T follicular helper cell (primary cell): Measurements from ENCODE around the gene SARM1.
A peak's percentile ranks its signal among the peaks of the same experiment; 100 is the strongest.

ENCODE experiments used
- DNase-seq: peaks from one replicate; pipeline ENCODE4 v3.0.0-alpha.2; 2020; ENCODE audit warnings: low read depth

Gene SARM1

DNA sequence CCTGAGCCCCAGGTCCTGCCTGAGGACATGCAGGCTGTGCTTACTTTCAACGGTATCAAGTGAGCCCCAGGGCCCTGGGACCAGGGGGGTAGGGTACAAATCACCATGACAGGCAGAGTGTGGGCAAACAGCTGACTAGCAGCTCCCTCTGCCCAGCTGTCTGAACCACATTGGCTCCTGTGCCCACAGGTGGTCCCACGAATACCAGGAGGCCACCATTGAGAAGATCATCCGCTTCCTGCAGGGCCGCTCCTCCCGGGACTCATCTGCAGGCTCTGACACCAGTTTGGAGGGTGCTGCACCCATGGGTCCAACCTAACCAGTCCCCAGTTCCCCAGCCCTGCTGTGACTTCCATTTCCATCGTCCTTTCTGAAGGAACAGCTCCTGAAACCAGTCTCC, 24.5 kb downstream of the SARM1 start:
- no peak for DNase-seq

DNA sequence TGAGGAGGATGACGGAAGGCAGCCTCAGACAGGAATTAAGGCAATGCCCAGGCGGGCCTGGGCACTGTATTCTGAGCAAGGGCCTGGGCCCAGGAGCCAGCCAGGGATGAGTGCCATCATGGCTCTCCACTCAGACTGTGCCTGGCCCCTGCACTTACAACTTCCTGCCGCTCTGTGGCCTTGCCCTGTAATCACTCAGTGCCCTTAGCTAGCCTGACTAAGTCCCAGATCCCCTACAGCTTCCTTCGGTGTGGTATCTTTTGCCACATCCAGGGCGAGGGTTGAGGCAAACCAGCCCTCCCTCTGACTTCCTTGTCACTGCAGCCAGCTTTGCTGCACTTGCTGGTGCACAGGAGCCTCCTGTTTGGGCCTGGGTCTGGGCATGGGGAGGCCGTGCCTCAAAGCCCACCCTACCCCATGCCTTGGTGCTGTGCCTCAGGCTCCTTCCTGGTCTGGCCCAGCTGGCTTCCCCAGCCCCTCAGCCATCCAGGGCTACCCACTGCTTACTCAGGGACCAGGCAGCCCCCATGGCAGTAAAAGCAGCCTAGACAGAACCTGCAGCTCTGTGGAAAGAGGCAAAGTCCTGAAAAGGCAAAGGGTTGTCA, 25.2 kb downstream of the SARM1 start:
- DNase-seq: no peak

DNA sequence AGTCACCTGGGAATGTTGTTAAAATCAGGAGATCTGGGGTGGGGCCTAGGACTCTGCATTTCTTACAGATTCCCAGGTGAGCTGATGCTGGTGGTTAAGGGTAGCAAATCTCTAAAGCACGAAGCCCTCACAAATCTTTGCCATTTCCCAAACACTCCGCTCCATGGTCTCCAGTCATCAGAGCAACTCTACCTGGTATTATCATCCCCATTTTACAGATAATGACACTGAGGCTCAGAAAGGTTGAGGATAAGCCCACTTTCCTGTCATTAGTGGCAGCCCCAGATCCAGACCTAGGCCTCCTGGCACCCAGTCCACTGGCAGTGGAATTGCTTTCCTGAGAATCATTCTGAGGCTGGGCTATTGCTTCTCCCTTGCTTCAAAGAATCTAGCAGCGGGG, 25.8 kb downstream of the SARM1 start:
- DNase-seq: no peak

DNA sequence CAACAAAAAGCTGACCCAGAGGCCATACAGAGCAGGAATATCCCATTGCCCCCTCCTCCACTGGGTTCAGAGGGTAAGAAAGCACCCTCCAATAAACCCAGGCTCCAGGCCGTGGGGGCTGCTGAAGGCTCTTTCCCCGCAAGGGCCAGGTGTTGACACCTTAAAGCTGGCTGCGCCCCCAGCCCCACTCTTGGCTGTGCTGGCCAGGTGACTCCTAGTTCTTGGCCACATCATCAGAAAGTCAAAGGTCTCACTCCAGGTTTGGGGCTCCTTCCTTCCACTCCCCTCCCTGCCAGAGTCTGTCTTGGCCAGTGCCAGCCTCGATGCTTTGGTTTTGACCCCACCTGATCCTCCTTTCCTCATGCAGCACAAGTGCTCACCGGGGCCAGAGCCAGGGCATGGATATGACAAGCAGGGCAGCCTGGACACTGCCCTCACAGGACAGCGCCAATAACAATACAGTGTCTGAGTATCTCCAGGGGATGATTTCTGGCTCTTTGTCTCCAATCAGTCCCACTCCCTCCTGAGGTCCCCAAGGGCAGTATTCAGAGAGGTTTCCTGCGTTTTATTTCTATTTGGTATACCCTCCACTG, 26.3 kb downstream of the SARM1 start:
- no peak for DNase-seq

DNA sequence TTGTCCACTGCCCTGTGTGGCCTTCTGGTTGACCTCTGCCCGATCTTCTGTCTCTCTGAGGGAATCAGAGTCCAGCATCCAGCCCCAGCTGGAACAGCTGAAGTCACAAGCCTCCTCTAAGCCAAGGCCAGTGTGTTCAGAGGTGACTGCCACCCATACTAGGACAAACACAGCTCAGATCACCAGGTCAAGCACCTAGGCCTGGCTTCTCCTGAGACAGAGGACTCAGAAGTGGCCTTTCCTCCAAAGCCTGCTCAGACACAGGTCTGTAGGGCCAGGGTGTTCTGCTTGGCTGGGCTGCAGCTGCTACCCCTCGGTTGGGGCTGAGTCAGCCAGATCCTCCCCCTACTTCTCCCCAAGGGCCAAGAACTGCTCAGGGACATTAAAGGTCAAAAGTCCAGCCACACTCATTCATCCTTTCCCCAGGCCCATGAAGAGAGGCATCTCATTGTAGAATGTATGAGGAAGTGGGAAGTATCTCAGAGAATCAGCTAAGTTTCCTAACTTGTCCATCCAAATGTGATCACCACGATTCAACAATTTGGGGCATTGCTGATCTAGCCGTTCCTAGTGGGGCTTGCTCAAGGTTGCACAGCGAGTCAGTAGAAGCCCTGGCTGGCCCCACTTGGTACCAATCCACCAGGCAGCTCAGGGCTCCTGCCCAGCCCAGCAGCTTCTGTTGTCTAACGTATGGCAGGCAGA, 26.9 kb downstream of the SARM1 start:
- DNase-seq: no peak

DNA sequence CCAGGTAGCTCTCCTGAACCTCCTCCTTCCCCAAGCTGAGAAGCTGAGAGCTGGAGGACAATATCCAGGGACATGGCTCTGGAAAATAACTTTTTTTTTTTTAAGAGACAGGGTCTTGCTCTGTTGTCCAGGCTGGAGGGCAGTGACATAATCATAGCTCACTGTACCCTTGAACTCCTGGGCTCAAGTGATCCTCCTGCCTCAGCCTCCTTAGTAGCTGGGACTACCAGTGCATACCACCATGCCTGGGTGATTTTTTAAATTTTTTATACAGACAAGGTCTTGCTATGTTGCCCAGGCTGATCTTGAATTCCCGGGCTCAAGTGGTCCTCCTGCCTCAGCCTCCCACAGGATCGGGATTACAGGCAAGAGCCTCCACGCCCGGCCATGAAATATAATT, 28.3 kb downstream of the SARM1 start:
- DNase-seq: no peak

DNA sequence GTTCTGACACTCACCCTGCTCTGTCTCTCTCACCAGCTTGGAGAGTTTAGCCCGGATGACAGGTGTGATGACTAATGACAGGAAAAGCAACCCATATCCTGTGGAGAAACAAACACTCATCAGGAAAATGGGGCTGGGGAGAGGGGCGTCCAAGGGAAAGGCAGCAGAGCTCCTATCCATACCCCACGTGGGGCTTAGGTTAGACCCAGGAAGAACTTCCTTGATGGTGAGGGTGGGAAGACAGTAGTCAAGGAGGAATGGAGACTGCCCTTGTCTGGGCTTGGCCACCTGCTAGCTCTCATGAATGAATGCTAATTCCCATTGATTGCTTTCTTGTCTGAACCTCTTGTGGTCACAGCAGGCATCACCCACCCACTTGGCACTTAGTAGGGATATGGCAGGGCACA, 30.7 kb downstream of the SARM1 start:
- DNase-seq: no peak

DNA sequence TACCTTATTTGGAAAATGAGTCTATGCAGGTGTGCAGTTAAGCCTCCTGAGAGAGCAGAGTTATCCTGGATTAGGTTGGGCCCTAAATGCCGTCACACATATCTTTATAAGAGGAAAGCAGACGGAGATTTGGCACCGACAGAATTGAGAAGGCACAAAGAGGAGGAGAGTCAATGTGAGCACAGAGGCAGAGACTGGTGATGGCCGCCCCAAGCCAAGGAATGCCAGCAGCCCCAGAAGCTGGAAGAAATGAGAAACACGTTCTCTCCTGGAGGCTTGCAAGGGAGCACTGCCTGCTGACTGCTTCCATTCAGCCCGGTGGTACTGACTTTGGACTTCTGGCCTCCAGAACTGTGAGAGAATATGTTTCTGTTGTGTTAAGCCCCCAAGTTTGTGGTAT, 31.4 kb downstream of the SARM1 start:
- DNase-seq: no peak

DNA sequence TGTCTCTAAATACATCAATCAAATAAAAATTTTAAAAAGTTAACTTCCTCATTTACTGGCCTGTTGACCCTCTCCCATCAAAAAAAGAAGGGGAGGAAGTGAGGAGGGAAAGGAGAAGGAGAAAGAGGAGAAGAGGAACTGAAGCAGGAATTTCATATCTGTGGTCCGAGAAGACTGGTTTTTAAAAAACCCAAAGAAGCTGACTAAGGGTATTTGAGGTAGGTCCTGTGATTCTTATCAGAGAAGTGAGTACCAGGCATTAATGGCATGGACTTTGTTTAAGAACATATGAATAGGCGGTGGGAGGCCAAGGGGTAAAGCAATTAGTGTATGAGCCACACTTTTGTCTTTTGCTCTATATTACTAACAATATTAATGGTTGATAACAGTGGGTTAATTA, 32.5 kb downstream of the SARM1 start:
- no peak for DNase-seq

DNA sequence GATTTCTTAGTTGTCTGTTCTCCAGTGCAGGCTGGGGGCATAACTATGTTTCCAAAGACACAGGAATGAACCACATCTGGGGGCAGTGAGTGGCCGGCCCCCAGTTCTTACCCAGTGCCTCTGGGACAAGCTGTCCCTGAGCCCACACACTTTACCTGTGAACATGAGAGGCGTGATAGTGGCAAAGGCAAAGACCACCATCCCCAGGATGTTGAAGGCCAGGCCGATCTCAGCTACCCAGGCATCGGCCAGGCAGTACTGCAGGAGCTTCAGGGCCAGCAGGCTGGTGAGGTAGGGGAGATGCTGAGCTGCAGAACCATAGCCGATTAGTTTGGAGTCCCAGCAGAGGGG, 32.9 kb downstream of the SARM1 start:
- DNase-seq: no peak

DNA sequence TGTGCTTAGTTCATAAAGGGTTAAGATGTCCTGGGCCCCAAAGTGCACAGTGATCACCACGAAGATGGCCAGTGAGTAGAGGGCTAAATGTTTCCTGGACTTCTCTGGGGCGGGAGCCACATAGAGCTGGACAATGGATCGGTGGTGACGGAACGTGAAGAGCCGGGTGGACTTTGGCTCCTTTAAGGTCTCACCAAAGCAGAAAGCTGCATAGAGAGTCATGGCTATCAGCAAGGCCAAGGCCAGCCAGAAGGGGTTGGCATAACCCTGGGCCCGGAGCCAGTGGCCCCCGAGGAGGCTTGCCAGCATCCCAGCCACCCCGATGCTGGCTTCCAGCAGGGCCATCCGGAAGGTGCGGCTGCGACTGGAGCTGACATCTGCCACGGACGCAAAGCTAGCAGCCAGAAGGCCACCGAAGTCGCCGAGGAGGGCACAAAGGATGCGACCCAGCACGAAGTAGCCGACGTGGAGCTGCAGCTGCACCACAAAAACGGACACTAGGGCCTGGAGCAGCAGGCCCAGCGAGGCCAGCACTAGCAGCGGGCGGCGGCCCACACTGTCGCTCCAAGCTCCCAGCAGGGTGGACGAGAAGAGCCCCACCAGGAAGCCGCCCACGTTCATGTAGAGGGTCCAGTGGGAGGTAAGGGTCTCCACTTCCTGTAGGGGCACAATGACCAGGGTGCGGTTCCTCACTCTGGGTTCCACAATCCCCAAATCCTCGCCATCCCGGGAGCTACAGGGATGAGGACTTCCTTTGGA, 33.5 kb downstream of the SARM1 start:
- DNase-seq: no peak

DNA sequence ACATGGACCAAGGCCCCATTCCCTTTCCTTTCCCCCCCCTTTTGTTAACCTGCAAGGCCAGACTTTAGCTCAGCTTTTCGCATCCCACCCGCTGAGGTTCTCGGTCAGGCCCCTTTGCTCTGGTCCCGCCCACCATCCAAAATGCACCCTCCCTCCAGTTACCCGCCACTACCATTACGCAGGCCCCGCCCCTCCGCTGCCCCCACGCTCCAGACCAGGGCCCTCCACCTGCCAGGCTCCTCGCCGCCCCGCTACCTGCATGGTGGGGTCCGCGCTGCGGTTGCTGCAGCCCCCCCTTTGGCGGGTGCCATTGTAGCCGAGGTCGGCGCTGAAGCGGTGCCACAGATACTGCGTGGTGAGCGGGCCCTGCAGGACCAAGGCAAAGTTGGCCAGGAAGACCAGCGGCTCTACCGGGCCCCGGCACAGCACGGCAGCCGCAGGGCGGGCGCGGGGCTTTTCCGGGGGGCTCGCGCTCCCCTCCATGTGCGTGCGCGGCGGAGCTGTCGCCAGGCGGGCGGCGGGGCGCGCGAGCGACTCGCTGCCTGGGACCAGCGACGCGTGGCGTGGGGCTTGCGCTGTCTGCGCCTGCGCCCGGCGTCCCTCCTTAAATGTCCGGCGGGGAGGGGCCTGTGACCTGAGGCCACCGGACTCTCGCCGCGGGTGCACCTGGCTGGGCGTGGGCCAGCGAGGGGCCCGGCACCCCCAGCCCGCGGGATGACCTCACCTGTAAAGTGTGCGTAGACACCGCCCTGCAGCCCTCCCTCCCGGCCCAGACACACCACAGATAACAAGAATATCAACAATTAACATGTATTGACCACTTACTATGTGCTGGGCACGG, 34.4 kb downstream of the SARM1 start, which contains the start of gene SLC46A1:
Gene SLC46A1 (minus strand): TSS at position 581 of the 841 bp plus-strand sequence. CDS start 98 bp downstream, at position 483.
- no peak for DNase-seq

DNA sequence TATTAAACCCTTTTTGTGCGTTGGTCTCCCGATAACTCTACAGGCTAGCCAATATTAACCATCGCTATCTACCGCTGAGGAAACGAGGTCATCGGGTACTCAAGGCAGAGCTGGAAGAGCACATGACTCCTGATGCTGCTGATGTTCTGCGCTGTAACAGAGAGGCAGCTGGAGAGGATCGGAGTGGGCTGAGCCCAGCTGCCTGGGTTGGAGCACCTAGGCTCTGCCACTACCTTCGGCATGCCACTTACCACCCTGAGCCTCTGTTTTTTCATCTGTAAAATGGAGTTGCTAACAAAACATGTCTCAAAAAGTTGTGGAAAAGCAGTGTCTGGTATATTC, 35.0 kb downstream of the SARM1 start:
- DNase-seq: no peak

DNA sequence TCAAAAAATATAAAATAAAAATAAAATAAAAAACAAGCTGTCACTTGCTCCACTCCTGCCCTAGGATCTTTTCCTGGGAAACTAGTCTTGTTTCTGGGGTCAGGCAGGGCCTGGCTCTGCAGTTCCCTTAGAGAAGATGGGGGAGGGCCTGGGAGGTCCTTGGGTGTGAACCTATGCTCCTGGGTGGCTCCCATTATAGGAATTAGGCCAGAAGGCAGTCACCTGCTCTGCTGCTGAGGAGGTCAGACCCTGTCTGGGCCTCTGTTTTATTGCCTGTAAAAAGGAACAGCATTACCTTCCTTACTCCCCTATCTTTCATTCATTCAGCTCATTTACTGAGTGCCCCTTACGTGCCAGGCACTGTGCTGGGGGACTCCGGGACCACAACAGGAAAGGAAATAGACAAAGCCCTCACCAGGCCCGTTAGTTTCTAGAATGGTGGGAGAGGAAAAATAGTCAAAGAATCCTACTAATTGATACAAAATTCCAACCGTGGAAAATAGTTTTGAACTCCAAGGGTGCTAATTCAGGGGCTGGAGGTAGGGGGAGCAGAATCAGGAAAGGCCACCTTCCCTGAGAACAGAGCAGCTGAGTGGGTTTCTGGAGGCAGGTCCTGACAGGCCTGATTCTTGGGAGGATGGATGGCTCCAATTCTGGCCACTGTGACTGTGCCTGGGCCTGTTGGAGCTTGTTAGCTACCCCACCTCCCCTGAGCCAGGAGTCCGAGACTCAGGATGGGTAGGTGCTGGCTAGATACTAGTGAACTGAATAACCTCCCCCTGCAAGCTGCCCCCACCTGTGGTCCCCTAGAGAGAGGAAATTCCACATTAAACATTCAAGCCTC, 35.9 kb downstream of the SARM1 start:
- DNase-seq: no peak

DNA sequence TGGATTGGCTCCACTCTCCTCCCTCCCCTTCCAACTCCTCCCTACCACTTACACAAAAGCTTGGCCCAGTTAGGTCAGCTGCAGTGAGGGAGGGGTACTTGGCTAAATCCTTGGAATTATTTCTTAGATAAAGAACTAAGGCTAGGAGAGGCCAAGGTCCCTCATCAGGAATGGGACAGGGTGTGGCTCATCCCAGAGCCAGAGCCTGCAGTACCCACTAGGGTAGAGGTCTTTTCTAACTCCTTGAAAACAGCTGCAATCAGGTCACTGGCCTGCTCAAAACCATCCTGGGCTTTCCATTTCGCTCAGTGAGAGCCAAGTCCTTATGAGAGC, 36.4 kb downstream of the SARM1 start:
- DNase-seq: no peak

DNA sequence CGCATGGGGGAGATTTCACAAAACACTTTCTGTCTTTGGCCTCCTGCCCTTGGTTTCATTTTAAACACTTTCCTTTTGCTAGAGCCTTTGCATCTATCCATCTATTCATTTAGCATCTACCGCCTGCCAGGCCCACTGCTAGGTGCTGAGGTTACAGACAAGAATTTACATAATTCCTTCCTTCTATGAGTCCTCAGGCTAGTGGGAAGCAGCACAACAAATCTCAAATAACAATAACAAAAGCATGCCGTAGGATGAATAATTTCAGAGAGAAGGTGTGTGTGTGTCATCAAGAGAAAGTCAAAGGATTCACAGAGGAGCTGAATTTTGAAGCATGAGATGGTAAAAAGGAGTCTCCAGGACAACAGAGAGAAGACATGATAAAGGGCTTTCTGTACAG, 40.6 kb downstream of the SARM1 start:
- DNase-seq: no peak

DNA sequence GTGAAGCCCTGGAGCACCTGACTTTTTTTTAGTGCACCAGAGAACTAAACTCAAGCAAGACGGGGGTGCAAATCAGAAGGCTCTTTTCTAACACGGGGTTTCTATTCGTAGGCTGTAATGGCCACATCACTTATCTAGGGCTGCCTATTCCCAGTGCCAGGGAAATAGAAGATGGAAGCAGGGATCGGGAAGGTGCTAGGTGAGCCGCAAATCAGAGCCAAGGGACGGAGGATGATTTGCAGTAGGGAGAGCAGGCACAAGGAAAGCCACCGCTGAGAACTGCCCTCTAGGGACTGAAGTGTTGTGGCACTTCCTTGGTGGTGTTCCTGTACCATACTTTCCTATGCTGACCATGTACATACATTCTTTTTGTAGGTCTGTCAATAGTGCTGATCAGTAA, 42.3 kb downstream of the SARM1 start:
- DNase-seq: no peak

DNA sequence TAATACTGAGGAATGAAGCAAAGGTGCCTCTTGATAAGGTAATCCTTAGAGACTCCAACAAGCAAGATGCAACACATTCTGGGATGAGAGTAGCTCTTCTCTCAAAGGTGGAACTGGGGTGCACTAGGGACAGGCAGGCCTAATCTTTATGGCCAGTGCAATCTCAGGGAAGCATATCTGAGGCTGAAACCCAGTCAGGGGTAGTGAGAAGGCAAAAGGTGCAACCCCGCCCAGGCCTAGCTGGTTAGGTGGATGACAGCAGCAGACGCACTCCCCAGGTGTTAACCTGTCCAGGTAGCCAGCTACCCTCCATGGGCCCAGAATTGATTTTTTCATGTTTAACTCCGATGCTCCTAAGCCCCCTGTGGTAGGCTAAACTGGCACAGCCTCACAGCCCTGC, 44.4 kb downstream of the SARM1 start:
- no peak for DNase-seq

DNA sequence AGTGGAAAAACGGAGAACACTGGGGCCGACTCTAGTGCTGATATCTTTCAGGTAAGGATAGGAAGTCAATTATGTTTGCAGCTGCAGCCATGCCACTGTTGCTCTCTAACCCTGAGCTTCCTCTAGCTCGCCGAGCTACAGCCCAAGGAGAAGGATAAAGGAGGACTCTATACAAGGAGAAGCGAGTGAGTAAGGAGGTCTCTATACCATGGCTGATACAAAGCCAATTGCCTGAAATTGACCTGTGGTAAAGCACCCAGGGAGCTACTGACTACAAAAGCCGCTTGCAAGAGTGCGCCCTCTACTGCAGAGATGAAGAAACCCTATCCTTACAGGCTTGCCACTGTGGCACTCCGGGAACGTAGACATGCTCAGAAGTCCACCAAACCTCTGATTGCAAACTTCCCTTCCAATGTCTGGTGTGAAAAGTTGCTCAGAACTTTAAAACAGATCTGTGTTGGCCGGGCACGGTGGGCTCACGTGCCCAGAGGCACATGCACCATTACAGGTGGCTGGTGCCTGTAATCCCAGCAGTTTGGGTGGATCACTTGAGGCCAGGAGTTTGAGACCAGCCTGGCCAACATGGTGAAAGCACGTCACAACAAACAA, 45.3 kb downstream of the SARM1 start:
- peak; percentile 14 for DNase-seq

DNA sequence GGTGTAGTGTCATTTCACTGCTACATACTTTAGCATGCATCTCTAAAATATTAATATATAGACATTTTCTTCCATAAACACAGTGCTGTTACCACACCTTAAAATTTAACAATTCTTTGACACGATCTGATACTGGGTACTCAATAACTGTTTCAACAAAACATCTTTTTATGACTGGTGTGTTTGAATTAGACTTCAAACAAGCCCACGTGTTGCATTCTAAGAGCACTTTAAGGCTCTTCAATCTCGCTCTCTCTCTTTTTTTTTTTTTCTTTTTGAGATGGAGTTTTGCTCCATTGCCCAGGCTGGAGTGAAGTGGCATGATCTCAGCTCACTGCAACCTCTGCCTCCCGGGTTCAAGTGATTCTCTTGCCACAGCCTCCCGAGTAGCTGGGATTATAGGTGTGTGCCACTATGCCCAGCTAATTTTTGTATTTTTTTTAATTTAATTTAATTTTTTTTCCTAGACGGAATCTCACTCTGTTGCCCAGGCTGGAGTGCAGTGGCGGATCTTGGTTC, 50.4 kb downstream of the SARM1 start:
- no peak for DNase-seq

DNA sequence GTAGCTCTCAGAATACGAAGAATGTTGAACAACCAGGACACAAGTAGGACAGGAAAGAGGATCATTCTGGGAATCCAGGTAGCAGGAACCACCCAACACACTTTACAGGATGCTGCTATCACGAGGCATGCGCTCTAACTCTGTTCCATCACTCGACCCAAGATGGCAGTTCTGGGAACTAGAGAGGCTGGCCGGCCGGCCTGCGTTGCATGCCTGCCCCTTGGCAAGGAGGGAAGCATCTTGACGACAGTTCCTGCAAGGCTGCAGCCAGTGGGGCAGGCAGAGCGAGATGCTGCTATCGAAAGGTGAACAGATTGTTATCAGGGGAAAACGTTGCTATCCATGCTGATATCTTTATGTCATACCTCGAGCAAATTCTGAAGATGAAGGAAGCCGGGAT, 53.7 kb downstream of the SARM1 start:
- no peak for DNase-seq
